Cerebellar cortex (tissue), 1 donor: ENCODE data around the gene CFTR.
"Not testable (repeated sequence)": the region's sequence is repeated elsewhere in the genome, so short reads cannot be mapped to it uniquely, and the experiment has no call there.

ENCODE experiments used
- DNase-seq: peaks from one replicate; pipeline ENCODE4 v3.0.0-alpha.2; 2015; ENCODE audit warnings: low spot score

CFTR gene

GRCh38 chr7:117502331-117502730 lies 22.5 kb downstream of the CFTR start:
- no peak for DNase-seq

- no peak for DNase-seq
Observed at GRCh38 chr7:117505238-117505637, 25.4 kb downstream of the CFTR start.

- no peak for DNase-seq
Observed at GRCh38 chr7:117508676-117509075, 28.9 kb downstream of the CFTR start.

GRCh38 chr7:117517194-117517593 lies 37.4 kb downstream of the CFTR start:
- DNase-seq, result not testable (repeated sequence)

- no peak for DNase-seq
Observed at GRCh38 chr7:117530390-117530789, 50.6 kb downstream of the CFTR start.

- DNase-seq, result no peak
Observed at GRCh38 chr7:117531595-117532244, 51.9 kb downstream of the CFTR start.

GRCh38 chr7:117538053-117538452 lies 58.2 kb downstream of the CFTR start:
- no peak for DNase-seq

- DNase-seq, result no peak
Observed at GRCh38 chr7:117544061-117544460, 64.2 kb downstream of the CFTR start.

- no peak for DNase-seq
Observed at GRCh38 chr7:117548035-117548434, 68.2 kb downstream of the CFTR start.

- DNase-seq, result no peak
Observed at GRCh38 chr7:117550625-117551024, 70.8 kb downstream of the CFTR start.

- no peak for DNase-seq
Observed at GRCh38 chr7:117552660-117553059, 72.8 kb downstream of the CFTR start.

- DNase-seq, result no peak
Observed at GRCh38 chr7:117555260-117555659, 75.4 kb downstream of the CFTR start.

GRCh38 chr7:117559391-117559790 lies 79.6 kb downstream of the CFTR start:
- no peak for DNase-seq

- DNase-seq, result no peak
Observed at GRCh38 chr7:117560030-117560429, 80.2 kb downstream of the CFTR start.

- DNase-seq, result no peak
Observed at GRCh38 chr7:117562759-117563158, 82.9 kb downstream of the CFTR start.

GRCh38 chr7:117564080-117564479 lies 84.3 kb downstream of the CFTR start:
- DNase-seq, result no peak

GRCh38 chr7:117564627-117565026 lies 84.8 kb downstream of the CFTR start:
- DNase-seq, result no peak

- DNase-seq, result no peak
Observed at GRCh38 chr7:117565226-117565625, 85.4 kb downstream of the CFTR start.

- no peak for DNase-seq
Observed at GRCh38 chr7:117567781-117568180, 88.0 kb downstream of the CFTR start.

GRCh38 chr7:117572856-117573620 lies 93.2 kb downstream of the CFTR start:
- DNase-seq, result no peak

- no peak for DNase-seq
Observed at GRCh38 chr7:117581424-117581823, 101.6 kb downstream of the CFTR start.

- DNase-seq, result no peak
Observed at GRCh38 chr7:117582219-117582704, 102.4 kb downstream of the CFTR start.

GRCh38 chr7:117587931-117588330 lies 108.1 kb downstream of the CFTR start:
- no peak for DNase-seq
